ENCODE results near the gene MAST2.

MAST2 gene

GRCh38 chr1:46076343-46076742 lies 272.9 kb downstream of the MAST2 start:
- no peak for DNase-seq

DNA sequence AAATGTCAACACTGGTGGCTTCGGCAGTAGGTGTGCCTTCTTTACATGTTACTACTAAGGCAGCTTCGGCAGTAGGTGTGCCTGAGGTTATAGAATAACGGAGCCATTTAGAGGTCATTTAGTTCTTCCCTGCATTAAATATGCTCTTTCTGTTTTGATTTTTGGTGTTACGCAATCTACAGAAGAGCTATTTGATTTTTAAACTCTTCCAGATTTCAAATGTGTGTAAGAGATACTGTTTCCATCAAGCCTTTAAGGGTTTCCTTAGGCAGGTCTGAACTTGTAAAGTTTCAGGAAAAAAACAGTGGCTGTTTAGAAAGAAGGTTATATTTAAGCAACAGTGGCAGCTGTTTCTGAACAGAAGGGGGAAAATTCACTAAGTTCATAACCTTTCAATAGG lies 274.2 kb downstream of the MAST2 start:
- no peak for DNase-seq

DNA sequence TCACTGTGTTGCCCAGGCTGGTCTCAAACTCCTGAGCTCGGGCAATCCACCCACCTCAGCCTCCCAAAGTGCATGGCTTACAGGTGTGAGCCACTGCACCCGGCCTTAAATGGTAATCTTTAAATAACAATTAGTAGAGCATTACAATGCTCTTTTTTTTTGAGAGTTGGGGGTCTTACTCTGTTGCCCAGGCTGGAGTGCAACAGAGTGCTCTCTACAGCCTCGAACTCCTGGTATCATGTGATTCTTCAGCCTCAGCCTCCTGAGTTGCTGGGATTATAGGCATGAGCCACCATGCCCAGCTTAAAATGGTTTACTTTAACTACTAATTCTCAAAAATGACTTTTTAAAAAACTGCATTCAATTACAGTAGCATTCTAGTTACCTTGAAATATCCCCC lies 276.8 kb downstream of the MAST2 start:
- no peak for DNase-seq

DNA sequence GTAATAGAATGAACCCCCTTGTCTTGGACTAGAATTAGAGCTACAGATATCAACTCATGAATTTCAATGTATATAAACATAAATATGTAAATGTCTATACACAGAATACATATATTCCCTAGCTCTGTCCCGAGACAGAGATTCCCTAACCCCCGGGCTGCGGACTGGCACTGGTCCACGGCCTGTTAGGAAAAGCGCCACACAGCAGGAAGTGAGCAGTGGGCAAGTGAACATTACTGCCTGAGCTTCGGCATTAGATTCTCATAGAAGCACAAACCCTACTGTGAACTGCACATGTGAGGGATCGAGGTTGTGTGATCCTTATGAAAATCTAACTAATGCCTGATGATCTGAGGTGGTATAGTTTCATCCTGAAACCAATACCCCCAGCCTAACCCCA lies 277.8 kb downstream of the MAST2 start:
- DNase-seq = no peak

DNA sequence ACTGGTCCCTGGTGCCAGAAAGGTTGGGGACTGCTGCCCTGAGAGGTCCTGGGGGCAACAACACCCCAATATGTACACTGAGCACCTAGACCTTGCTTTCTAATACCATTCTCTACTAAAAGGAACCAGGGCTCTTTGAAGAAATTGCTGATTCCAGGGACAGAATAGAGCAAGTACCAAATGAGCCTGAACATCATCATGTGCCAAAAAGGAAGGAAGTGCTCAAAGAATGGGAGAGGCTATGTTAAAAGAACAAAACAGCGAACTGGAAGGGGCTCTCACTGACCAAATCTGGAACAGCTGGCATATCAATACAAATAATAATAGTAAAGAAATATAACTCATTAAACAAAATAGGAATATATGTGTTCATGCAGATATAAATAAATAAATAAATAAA lies 278.2 kb downstream of the MAST2 start:
- no peak for DNase-seq

DNA sequence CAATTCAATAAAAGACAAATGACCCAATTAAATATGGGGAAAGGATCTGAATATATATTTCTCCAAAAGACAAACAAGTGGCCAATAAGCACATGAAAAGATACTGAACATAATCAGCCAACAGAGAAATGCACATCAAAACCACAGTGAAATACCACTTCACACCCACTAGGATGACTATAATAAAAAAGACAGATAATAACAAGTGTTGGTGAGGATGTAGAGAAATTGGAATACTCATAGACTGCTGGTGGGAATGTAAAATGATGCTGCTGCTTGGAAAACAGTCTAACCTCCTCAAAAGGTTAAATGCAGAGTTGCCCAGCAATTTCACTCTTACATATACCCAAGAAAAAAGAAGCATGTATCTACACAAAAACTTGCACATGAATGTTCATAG lies 280.2 kb downstream of the MAST2 start:
- no peak for DNase-seq

GRCh38 chr1:46084553-46085451 lies 281.4 kb downstream of the MAST2 start:
- no peak for DNase-seq

Measured in right forelimb (tissue), 1 donor.